ENCODE measurements around the gene RABEP2. TPM values are rescaled to one million over a fixed set of nuclear protein-coding genes. Genes with fewer than 3 reads are reported as not detected.

Gene RABEP2
- total RNA-seq, 1 experiment from 2014 or later: 40.2 TPM

GRCh38 chr16:28912558-28912957 is 12.5 kb downstream of the RABEP2 start:
- ChIA-PET CTCF (no interaction called here), POLR2A (ENCODE audit: unreplicated experiment) (no interaction called here)
- Histone ChIP-seq H3K4me3 (ENCODE audit: low read length) (no peak overlapping the region), H3K9ac (ENCODE audit: low read length) (no peak overlapping the region), H4K20me1 (ENCODE audit: low read length) (no peaks in the 10 kb centered on the region), H3K27ac (ENCODE audit: low read length) (no peak overlapping the region), H3K9me2 (replicated peaks; ENCODE audit: low read length) (no peaks in the 10 kb centered on the region), H3K36me3 (ENCODE audit: low read depth, low read length) (no peaks in the 10 kb centered on the region; the same call in 1 of the 2 replicates), H3K27me3 (ENCODE audit: low read length) (no peaks in the 10 kb centered on the region), H3F3A (ENCODE audit: low read length, unreplicated experiment) (no peaks in the 10 kb centered on the region), H3K9me3 (ENCODE audit: low read length) (no peaks in the 10 kb centered on the region), H3K4me1 (ENCODE audit: insufficient read depth, low read length) (peaks cover 8% of the 10 kb centered on the region), H2AFZ (ENCODE audit: low read length) (no peak overlapping the region), H3K4me2 (ENCODE audit: low read length) (no peak overlapping the region), H3K79me2 (ENCODE audit: low read length) (no peaks in the 10 kb centered on the region)
- no peak for ATAC-seq
- BruUV-seq (replicated peaks): no TSS peak
- intact Hi-C loops (cut with micrococcal nuclease): no loop called here
- no peak for DNase-seq
- TF ChIP-seq EZH2 (IDR thresholded peaks at IDR 0.05; ENCODE audit: low read length, unreplicated experiment) (no peak), EZH2phosphoT487 (IDR thresholded peaks at IDR 0.05; ENCODE audit: borderline replicate concordance, low read length) (no peak), CTCF (conservative IDR thresholded peaks at IDR 0.05; ENCODE audit: low read depth, low read length) (no peak)

GRCh38 chr16:28910086-28911031 is 14.7 kb downstream of the RABEP2 start:
- Histone ChIP-seq H3K4me3 (ENCODE audit: low read length) (no peak overlapping the region), H3K27ac (ENCODE audit: low read length) (peak overlapping the region; percentile 90), H3K79me2 (ENCODE audit: low read length) (no peaks in the 10 kb centered on the region), H3K27me3 (ENCODE audit: low read length) (no peaks in the 10 kb centered on the region), H3K4me2 (ENCODE audit: low read length) (no peak overlapping the region), H2AFZ (ENCODE audit: low read length) (no peak overlapping the region), H3K36me3 (ENCODE audit: low read depth, low read length) (no peaks in the 10 kb centered on the region; the same call in 1 of the 2 replicates), H3K9ac (ENCODE audit: low read length) (peak overlapping the region; percentile 51; the same call in 1 of the 2 replicates), H3K4me1 (ENCODE audit: insufficient read depth, low read length) (peaks cover 8% of the 10 kb centered on the region), H3F3A (ENCODE audit: low read length, unreplicated experiment) (no peaks in the 10 kb centered on the region), H3K9me3 (ENCODE audit: low read length) (no peaks in the 10 kb centered on the region), H3K9me2 (replicated peaks; ENCODE audit: low read length) (no peaks in the 10 kb centered on the region), H4K20me1 (ENCODE audit: low read length) (no peaks in the 10 kb centered on the region)
- CTCF ChIA-PET: no interaction called here
- DNase-seq: peak; percentile 78
- intact Hi-C loops (cut with micrococcal nuclease): no loop called here
- POLR2A ChIA-PET (ENCODE audit: unreplicated experiment): no interaction called here
- no TSS peak for BruUV-seq (replicated peaks)
- ATAC-seq: peak; percentile 68
- TF ChIP-seq EZH2phosphoT487 (IDR thresholded peaks at IDR 0.05; ENCODE audit: borderline replicate concordance, low read length) (no peak), CTCF (conservative IDR thresholded peaks at IDR 0.05; ENCODE audit: low read depth, low read length) (no peak), EZH2 (IDR thresholded peaks at IDR 0.05; ENCODE audit: low read length, unreplicated experiment) (no peak)

Measured in PC-3 (cell line).